ENCODE data around the gene COL4A4. TPM values are rescaled to one million over a fixed set of nuclear protein-coding genes. Genes with fewer than 3 reads are reported as not detected.

The COL4A4 gene
- total RNA-seq, 4 donors from 2014 or later, result 0.53 to 24.8 (median 0.95) TPM

DNA sequence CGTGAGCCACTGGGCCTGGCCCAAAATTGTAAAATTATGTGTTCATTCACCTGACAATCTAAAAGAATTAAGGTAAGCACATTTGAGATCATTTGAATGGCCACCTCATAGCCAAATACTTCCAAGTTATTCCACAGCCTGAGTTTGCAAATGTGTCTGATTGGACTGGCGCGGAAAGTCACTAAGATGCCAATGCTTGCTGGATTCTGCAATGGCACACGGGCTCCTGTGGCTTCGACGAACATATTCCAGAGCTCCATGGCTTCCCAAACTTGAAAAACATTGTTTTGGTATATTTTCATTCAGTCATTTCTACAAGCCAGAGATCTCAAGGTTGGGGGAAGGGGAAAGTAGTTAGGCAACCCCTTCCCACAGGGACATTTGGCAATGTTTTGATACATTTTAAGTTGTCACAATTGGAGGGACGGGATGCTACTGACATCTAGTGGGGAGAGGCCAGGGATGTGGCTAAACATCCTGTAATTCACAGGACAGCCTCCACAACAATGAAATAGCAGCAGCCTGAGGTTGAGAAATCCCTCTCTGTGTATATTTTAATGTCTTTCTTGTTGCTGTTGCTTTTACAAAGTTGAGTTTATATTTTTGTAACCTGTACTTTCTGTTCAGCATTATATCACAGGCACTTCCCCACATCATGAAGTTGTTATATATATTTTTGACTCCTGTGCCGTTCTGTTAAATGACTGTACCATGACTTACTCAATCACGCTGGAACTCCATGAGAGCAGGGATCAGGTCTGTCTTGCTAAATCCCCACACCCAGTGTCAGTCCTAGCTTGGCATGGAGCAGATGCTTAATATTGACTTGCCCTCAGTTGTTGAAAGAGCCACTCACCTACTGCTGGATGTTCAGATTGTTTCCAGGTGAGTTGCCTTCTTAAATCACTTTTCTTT lies 56.9 kb downstream of the COL4A4 start:
- Histone ChIP-seq H3K4me3 (no peak overlapping the region), H3K27me3 (no peaks in the 10 kb centered on the region), H3K9me3 (no peaks in the 10 kb centered on the region), H3K4me1 (no peaks in the 10 kb centered on the region), H3K36me3 (no peaks in the 10 kb centered on the region), H3K27ac (no peak overlapping the region)
- TF ChIP-seq POLR2A (IDR thresholded peaks at IDR 0.05), result no peak
- TF ChIP-seq, protein P1, sequence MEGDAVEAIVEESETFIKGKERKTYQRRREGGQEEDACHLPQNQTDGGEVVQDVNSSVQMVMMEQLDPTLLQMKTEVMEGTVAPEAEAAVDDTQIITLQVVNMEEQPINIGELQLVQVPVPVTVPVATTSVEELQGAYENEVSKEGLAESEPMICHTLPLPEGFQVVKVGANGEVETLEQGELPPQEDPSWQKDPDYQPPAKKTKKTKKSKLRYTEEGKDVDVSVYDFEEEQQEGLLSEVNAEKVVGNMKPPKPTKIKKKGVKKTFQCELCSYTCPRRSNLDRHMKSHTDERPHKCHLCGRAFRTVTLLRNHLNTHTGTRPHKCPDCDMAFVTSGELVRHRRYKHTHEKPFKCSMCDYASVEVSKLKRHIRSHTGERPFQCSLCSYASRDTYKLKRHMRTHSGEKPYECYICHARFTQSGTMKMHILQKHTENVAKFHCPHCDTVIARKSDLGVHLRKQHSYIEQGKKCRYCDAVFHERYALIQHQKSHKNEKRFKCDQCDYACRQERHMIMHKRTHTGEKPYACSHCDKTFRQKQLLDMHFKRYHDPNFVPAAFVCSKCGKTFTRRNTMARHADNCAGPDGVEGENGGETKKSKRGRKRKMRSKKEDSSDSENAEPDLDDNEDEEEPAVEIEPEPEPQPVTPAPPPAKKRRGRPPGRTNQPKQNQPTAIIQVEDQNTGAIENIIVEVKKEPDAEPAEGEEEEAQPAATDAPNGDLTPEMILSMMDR (IDR thresholded peaks at IDR 0.05), result peak in 4 of 6 experiments; percentile 46 to 76 (median 70)
- peak in 1 of 3 donors; percentile 63 for DNase-seq

DNA sequence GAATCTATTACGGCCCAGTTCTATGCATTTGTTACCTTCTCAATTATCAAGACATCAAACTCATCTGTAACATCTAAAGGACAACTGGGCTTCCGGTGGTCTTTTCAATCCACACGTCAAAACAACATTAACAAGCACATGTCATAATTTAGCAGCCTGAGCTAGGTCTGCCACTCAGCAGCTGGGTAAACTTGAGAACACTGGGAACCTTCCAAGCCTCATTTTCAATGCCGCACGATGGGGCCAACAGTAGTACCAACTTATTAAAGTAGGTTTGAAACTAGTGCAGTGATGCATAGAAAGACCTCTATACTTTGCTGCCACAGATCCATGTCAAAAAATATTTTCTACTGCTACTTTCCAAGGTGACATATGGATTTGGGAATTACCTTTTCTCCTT lies 60.4 kb downstream of the COL4A4 start:
- H3K4me1 ChIP-seq, result no peaks in the 10 kb centered on the region
- no peak for TF ChIP-seq POLR2A (IDR thresholded peaks at IDR 0.05)
- TF ChIP-seq, protein P1 (IDR thresholded peaks at IDR 0.05), result no peak
- H3K4me3 ChIP-seq, result no peak overlapping the region
- DNase-seq, result no peak
- H3K9me3 ChIP-seq, result no peaks in the 10 kb centered on the region
- H3K27me3 ChIP-seq, result no peaks in the 10 kb centered on the region
- no peak overlapping the region for H3K27ac ChIP-seq
- no peaks in the 10 kb centered on the region for H3K36me3 ChIP-seq

DNA sequence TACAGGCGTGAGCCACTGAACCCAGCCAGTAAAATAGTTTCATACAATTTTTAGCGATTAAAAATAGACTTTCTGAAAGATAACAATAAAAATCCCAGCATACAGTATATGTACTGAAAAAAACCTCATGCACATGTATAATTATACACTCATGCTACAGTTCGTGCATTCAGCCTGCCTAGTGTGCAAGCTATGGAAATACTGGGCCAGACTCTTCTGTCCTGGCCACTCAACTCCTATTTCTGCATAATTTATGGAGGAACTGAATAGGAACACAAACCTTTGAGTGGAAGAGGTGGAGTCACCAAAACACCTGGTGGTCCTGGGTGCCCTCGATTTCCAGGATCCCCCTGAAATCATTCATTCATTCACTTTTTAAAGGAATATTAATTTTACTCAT lies 64.7 kb downstream of the COL4A4 start:
- TF ChIP-seq, protein P1 (IDR thresholded peaks at IDR 0.05), result no peak
- TF ChIP-seq POLR2A (IDR thresholded peaks at IDR 0.05), result no peak
- no peak for DNase-seq
- no peaks in the 10 kb centered on the region for H3K27me3 ChIP-seq
- H3K4me3 ChIP-seq, result no peak overlapping the region
- no peaks in the 10 kb centered on the region for H3K36me3 ChIP-seq
- H3K27ac ChIP-seq, result no peak overlapping the region
- H3K9me3 ChIP-seq, result no peaks in the 10 kb centered on the region
- no peaks in the 10 kb centered on the region for H3K4me1 ChIP-seq

DNA sequence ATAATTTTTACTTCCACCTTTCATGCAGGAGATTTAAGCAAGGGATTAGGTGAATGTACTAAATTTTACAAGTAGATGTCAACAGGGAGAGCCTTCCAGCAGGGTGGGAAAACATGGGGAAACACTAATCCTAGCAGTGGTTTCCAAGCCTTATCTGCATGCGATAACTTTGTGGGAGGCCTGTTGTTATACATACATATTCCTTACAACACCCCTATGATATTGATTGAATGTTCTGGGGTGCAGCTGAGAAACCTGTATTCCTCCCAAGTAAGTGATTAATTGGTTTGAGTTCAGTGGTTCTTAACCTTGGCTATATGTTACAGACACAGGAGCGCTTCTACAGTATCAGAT lies 65.9 kb downstream of the COL4A4 start:
- Histone ChIP-seq H3K9me3 (peaks cover 0 to 7% (median 0%) of the 10 kb centered on the region in 4 donors), H3K27me3 (no peaks in the 10 kb centered on the region), H3K4me1 (no peaks in the 10 kb centered on the region), H3K4me3 (no peak overlapping the region), H3K36me3 (no peaks in the 10 kb centered on the region), H3K27ac (no peak overlapping the region)
- DNase-seq, result no peak
- no peak for TF ChIP-seq POLR2A (IDR thresholded peaks at IDR 0.05)
- TF ChIP-seq, protein P1 (IDR thresholded peaks at IDR 0.05), result no peak

DNA sequence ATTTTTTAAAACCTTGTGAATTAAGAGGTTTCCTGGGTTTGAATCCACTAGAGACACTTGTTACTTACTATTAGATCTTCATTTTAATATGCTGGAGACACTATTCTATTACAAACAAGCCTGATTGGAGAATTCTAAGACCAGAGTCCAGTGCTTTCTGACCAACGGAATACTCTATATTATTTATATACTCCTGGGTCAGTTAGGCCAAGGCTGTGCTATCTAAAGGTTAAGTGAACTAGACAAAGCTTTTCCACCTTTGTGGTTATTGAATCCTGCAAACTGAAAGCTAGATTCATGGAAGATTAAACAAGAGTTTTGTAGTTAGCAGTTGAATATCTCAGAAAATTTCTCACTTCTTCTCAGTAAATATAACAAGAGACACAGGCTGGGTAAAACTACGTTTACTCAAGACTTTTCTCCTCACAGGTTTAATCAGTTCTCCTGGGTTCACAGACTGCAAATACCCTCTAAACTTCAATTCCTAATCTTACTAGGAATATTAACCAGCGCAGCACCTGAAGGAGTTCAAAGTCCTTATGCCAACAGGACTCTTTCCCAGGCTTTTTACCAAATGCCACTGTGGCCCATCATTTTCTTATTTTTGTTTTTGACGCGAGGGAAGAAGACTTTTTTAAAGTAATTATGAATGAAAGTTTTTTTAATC lies 66.4 kb downstream of the COL4A4 start:
- no peak for TF ChIP-seq POLR2A (IDR thresholded peaks at IDR 0.05)
- TF ChIP-seq, protein P1 (IDR thresholded peaks at IDR 0.05), result no peak
- H3K9me3 ChIP-seq, result peaks cover 0 to 7% (median 0%) of the 10 kb centered on the region in 4 donors
- no peak for DNase-seq
- H3K36me3 ChIP-seq, result no peaks in the 10 kb centered on the region
- no peak overlapping the region for H3K27ac ChIP-seq
- H3K4me3 ChIP-seq, result no peak overlapping the region
- no peaks in the 10 kb centered on the region for H3K27me3 ChIP-seq
- no peaks in the 10 kb centered on the region for H3K4me1 ChIP-seq

Data from Peyer's patch (tissue), 4 donors.